ENCODE measurements around the gene VIL1.

The VIL1 gene

GRCh38 chr2:218418717-218419458 is at the start of gene VIL1:
Gene VIL1 (plus strand): TSS chr2:218419123. CDS start chr2:218423779, 4,656 bp downstream.
- DNase-seq (ENCODE audit: low read depth in 2 of 2, low spot score in 1 of 2) = no peak

- no peak for DNase-seq (ENCODE audit: low read depth in 2 of 2, low spot score in 1 of 2)
Observed at GRCh38 chr2:218369330-218369729, 49.6 kb upstream of the VIL1 start.

GRCh38 chr2:218370410-218371063 is 48.4 kb upstream of the VIL1 start:
- no peak for DNase-seq (ENCODE audit: low read depth in 2 of 2, low spot score in 1 of 2)

GRCh38 chr2:218371983-218372350 is 47.0 kb upstream of the VIL1 start:
- DNase-seq (ENCODE audit: low read depth in 2 of 2, low spot score in 1 of 2) = no peak

- no peak for DNase-seq (ENCODE audit: low read depth in 2 of 2, low spot score in 1 of 2)
Observed at GRCh38 chr2:218374795-218375194, 44.1 kb upstream of the VIL1 start.

- no peak for DNase-seq (ENCODE audit: low read depth in 2 of 2, low spot score in 1 of 2)
Observed at GRCh38 chr2:218375212-218375611, 43.7 kb upstream of the VIL1 start.

GRCh38 chr2:218378053-218378452 is 40.9 kb upstream of the VIL1 start:
- DNase-seq (ENCODE audit: low read depth in 2 of 2, low spot score in 1 of 2) = no peak

- no peak for DNase-seq (ENCODE audit: low read depth in 2 of 2, low spot score in 1 of 2)
Observed at GRCh38 chr2:218381916-218382366, 37.0 kb upstream of the VIL1 start, which contains the start of gene SLC11A1. Gene SLC11A1 (plus strand): TSS chr2:218382273. CDS start chr2:218382369, 96 bp downstream.

GRCh38 chr2:218382785-218383184 is 36.1 kb upstream of the VIL1 start:
- no peak for DNase-seq (ENCODE audit: low read depth in 2 of 2, low spot score in 1 of 2)

- DNase-seq (ENCODE audit: low read depth in 2 of 2, low spot score in 1 of 2) = no peak
Observed at GRCh38 chr2:218383892-218384519, 34.9 kb upstream of the VIL1 start.

GRCh38 chr2:218384975-218385374 is 33.9 kb upstream of the VIL1 start:
- no peak for DNase-seq (ENCODE audit: low read depth in 2 of 2, low spot score in 1 of 2)

GRCh38 chr2:218386505-218387368 is 32.2 kb upstream of the VIL1 start:
- DNase-seq (ENCODE audit: low read depth in 2 of 2, low spot score in 1 of 2) = no peak

GRCh38 chr2:218387369-218388194 is 31.3 kb upstream of the VIL1 start:
- DNase-seq (ENCODE audit: low read depth in 2 of 2, low spot score in 1 of 2) = no peak

- DNase-seq (ENCODE audit: low read depth in 2 of 2, low spot score in 1 of 2) = no peak
Observed at GRCh38 chr2:218389333-218390150, 29.4 kb upstream of the VIL1 start.

- no peak for DNase-seq (ENCODE audit: low read depth in 2 of 2, low spot score in 1 of 2)
Observed at GRCh38 chr2:218391202-218391601, 27.7 kb upstream of the VIL1 start.

- DNase-seq (ENCODE audit: low read depth in 2 of 2, low spot score in 1 of 2) = no peak
Observed at GRCh38 chr2:218392459-218392858, 26.5 kb upstream of the VIL1 start.

- DNase-seq (ENCODE audit: low read depth in 2 of 2, low spot score in 1 of 2) = no peak
Observed at GRCh38 chr2:218392891-218393462, 25.9 kb upstream of the VIL1 start.

GRCh38 chr2:218393750-218394290 is 25.1 kb upstream of the VIL1 start:
- no peak for DNase-seq (ENCODE audit: low read depth in 2 of 2, low spot score in 1 of 2)

Measured in stimulated activated CD8-positive, alpha-beta memory T cell treated with anti-CD3 and anti-CD28 coated beads, Interleukin-4, amount 100 ng/mL, for 4 hours (primary cell).